K562 (cell line): ENCODE measurements around the gene NELFE. TPM values are rescaled to one million over a fixed set of nuclear protein-coding genes. Genes with fewer than 3 reads are reported as not detected.

ENCODE experiments used
- CREBBP ChIP-seq: IDR thresholded peaks from one replicate; pipeline ENCODE4 v1.6.1; 2012; ENCODE audit warnings: low read depth, mild to moderate bottlenecking, control low read depth, inconsistent platforms, low read length
- DMBX1 ChIP-seq: fragments of 250-450 bp; sonication (Bioruptor Pico); IDR thresholded peaks from 2 replicates; pipeline ENCODE4 v1.8.0; 2022; ENCODE audit warnings: inconsistent platforms, mild to moderate bottlenecking, moderate library complexity, borderline replicate concordance
- EZH2 ChIP-seq: IDR thresholded peaks from 2 replicates; pipeline ENCODE4 v1.6.1; 2012; ENCODE audit warnings: low read depth, mild to moderate bottlenecking, inconsistent platforms, low read length, borderline replicate concordance
- GABPA ChIP-seq: fragments of 200-800 bp; sonication (Bioruptor generic); conservative IDR thresholded peaks from 2 replicates; pipeline ENCODE4 v1.6.1; 2016; ENCODE audit warnings: low read depth, missing genetic modification characterization, missing compliant biosample characterization
- HDAC2 ChIP-seq: fragments of 450-650 bp; IDR thresholded peaks from 2 replicates; pipeline ENCODE4 v1.6.1; 2016; ENCODE audit warnings: mild to moderate bottlenecking
- HEY1 ChIP-seq: fragments of 250-450 bp; sonication (Bioruptor Pico); IDR thresholded peaks from 2 replicates; pipeline ENCODE4 v1.5.0; 2020; ENCODE audit warnings: mild to moderate bottlenecking, moderate library complexity, borderline replicate concordance
- MAZ ChIP-seq, 2 experiments: fragments of 450-650 bp in 1 of 2; sonication (generic) in 1 of 2; formaldehyde crosslinking; IDR thresholded peaks in 1 of 2; conservative IDR thresholded peaks in 1 of 2; 2 replicates each; pipeline versions ENCODE4 v1.4.0 to v1.5.0; 2020; ENCODE audit warnings: mild to moderate bottlenecking in 1 of 2, missing genetic modification reagents in 1 of 2
- MEIS2 ChIP-seq: fragments of 450-650 bp; IDR thresholded peaks from 2 replicates; pipeline ENCODE4 v1.6.1; 2014; ENCODE audit warnings: mild to moderate bottlenecking; ENCODE audit not compliant: partially characterized antibody
- NR3C1 ChIP-seq: sonication (generic); formaldehyde crosslinking; IDR thresholded peaks from 2 replicates; pipeline ENCODE4 v1.8.1; 2022; ENCODE audit warnings: missing genetic modification reagents
- POLR2B ChIP-seq: fragments of 450-650 bp; IDR thresholded peaks from 2 replicates; pipeline ENCODE4 v1.6.1; 2018; ENCODE audit warnings: low read depth; ENCODE audit not compliant: partially characterized antibody
- POLR2H ChIP-seq: IDR thresholded peaks from 2 replicates; pipeline ENCODE4 v1.6.1; 2016; ENCODE audit warnings: missing genetic modification characterization, low read depth, mild to moderate bottlenecking, control low read depth, missing compliant biosample characterization, moderate library complexity
- RBFOX2 ChIP-seq: fragments of 200-400 bp; formaldehyde crosslinking; IDR thresholded peaks from 2 replicates; pipeline ENCODE4 v1.6.1; 2017; ENCODE audit warnings: low read depth, mild to moderate bottlenecking, low read length, moderate library complexity
- TEAD2 ChIP-seq: fragments of 450-650 bp; IDR thresholded peaks from 2 replicates; pipeline ENCODE4 v1.6.1; 2016; ENCODE audit warnings: missing genetic modification characterization, control low read depth, missing compliant biosample characterization
- ZBTB7A ChIP-seq: IDR thresholded peaks from 2 replicates; pipeline ENCODE4 v1.6.1; 2011; ENCODE audit warnings: low read depth, mild to moderate bottlenecking, low read length, moderate library complexity, borderline replicate concordance; ENCODE audit not compliant: control insufficient read depth
- ZNF232 ChIP-seq: sonication (generic); formaldehyde crosslinking; IDR thresholded peaks from 2 replicates; pipeline ENCODE4 v1.8.0; 2022; ENCODE audit warnings: mild to moderate bottlenecking, missing genetic modification reagents
- polyA plus RNA-seq, 8 experiments: library from polyadenylated mRNA; depleted of rRNA in 4 of 8; stranded (reverse) in 5 of 8; unstranded in 3 of 8; fragments of >200 nt; fragmentation: Nextera tagmentation in 2 of 8; fragmentation: Illumina TruSeq in 1 of 8; extraction: Ambion mirVana in 2 of 8; extraction: Trizol in 1 of 8; gene quantifications; 2 replicates each; pipeline versions ENCODE4 v1.2.1 to v1.2.3, GENCODE V29; 2011 to 2014; ENCODE audit warnings: inconsistent platforms in 1 of 8, missing spikeins in 1 of 8
- total RNA-seq, 7 experiments: library from RNA; depleted of rRNA in 6 of 7; stranded (reverse); fragments of >200 nt in 6 of 7; fragmentation: Illumina TruSeq in 2 of 7; extraction: Trizol in 2 of 7; gene quantifications; 2 replicates each; pipeline versions ENCODE4 v1.2.1 to v1.2.3, GENCODE V29; 2011 to 2021; ENCODE audit warnings: low replicate concordance in 1 of 7
- TF ChIP-seq, protein P1 (sequence below): fragments of 450-650 bp; IDR thresholded peaks from 2 replicates; pipeline ENCODE4 v1.6.1; 2017; ENCODE audit warnings: antibody characterized with exemption, mild to moderate bottlenecking
- TF ChIP-seq, protein P2 (sequence below), 2 experiments: fragments of 450-650 bp; conservative IDR thresholded peaks; 2 replicates each; pipeline ENCODE4 v1.6.1; 2017; ENCODE audit warnings: mild to moderate bottlenecking in 2 of 2, moderate library complexity in 2 of 2
- TF ChIP-seq, protein P3 (sequence below): fragments of 250-450 bp; sonication (Bioruptor Pico); IDR thresholded peaks from 2 replicates; pipeline ENCODE4 v1.4.0; 2020; ENCODE audit warnings: mild to moderate bottlenecking, moderate library complexity, borderline replicate concordance

Gene NELFE
- total and polyA plus RNA-seq, 9 of the 15 experiments (the other 6 are each of a cell fraction or from before 2014, with no cell fraction given): 15.2 to 157 (median 91.5) TPM

GRCh38 chr6:31969712-31970603 is 11.2 kb upstream of the NELFE start (continued):
- TF ChIP-seq, protein P1, sequence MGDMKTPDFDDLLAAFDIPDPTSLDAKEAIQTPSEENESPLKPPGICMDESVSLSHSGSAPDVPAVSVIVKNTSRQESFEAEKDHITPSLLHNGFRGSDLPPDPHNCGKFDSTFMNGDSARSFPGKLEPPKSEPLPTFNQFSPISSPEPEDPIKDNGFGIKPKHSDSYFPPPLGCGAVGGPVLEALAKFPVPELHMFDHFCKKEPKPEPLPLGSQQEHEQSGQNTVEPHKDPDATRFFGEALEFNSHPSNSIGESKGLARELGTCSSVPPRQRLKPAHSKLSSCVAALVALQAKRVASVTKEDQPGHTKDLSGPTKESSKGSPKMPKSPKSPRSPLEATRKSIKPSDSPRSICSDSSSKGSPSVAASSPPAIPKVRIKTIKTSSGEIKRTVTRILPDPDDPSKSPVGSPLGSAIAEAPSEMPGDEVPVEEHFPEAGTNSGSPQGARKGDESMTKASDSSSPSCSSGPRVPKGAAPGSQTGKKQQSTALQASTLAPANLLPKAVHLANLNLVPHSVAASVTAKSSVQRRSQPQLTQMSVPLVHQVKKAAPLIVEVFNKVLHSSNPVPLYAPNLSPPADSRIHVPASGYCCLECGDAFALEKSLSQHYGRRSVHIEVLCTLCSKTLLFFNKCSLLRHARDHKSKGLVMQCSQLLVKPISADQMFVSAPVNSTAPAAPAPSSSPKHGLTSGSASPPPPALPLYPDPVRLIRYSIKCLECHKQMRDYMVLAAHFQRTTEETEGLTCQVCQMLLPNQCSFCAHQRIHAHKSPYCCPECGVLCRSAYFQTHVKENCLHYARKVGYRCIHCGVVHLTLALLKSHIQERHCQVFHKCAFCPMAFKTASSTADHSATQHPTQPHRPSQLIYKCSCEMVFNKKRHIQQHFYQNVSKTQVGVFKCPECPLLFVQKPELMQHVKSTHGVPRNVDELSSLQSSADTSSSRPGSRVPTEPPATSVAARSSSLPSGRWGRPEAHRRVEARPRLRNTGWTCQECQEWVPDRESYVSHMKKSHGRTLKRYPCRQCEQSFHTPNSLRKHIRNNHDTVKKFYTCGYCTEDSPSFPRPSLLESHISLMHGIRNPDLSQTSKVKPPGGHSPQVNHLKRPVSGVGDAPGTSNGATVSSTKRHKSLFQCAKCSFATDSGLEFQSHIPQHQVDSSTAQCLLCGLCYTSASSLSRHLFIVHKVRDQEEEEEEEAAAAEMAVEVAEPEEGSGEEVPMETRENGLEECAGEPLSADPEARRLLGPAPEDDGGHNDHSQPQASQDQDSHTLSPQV: peak; percentile 90
- peak; percentile 28 for TF ChIP-seq POLR2B
- TF ChIP-seq CREBBP: no peak
- TF ChIP-seq NR3C1 (CRISPR knock-in tag): no peak
- peak; percentile 80; the same call in 1 of the 2 replicates for TF ChIP-seq ZBTB7A
- TF ChIP-seq RBFOX2: peak; percentile 23; the same call in 1 of the 2 replicates
- TF ChIP-seq ZNF232 (CRISPR knock-in tag): no peak
- no peak for TF ChIP-seq TEAD2 (tag)
- TF ChIP-seq POLR2H (tag): no peak
- no peak for TF ChIP-seq GABPA
- peak; percentile 84 for TF ChIP-seq HDAC2
- peak; percentile 63 for TF ChIP-seq MEIS2
- TF ChIP-seq, protein P2, sequence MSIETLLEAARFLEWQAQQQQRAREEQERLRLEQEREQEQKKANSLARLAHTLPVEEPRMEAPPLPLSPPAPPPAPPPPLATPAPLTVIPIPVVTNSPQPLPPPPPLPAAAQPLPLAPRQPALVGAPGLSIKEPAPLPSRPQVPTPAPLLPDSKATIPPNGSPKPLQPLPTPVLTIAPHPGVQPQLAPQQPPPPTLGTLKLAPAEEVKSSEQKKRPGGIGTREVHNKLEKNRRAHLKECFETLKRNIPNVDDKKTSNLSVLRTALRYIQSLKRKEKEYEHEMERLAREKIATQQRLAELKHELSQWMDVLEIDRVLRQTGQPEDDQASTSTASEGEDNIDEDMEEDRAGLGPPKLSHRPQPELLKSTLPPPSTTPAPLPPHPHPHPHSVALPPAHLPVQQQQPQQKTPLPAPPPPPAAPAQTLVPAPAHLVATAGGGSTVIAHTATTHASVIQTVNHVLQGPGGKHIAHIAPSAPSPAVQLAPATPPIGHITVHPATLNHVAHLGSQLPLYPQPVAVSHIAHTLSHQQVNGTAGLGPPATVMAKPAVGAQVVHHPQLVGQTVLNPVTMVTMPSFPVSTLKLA (conservative IDR thresholded peaks at IDR 0.05): peak in 1 of 2 experiments; percentile 52; a peak in 2 of 4 replicates
- TF ChIP-seq HEY1: no peak
- TF ChIP-seq EZH2: no peak
- TF ChIP-seq, protein P3, sequence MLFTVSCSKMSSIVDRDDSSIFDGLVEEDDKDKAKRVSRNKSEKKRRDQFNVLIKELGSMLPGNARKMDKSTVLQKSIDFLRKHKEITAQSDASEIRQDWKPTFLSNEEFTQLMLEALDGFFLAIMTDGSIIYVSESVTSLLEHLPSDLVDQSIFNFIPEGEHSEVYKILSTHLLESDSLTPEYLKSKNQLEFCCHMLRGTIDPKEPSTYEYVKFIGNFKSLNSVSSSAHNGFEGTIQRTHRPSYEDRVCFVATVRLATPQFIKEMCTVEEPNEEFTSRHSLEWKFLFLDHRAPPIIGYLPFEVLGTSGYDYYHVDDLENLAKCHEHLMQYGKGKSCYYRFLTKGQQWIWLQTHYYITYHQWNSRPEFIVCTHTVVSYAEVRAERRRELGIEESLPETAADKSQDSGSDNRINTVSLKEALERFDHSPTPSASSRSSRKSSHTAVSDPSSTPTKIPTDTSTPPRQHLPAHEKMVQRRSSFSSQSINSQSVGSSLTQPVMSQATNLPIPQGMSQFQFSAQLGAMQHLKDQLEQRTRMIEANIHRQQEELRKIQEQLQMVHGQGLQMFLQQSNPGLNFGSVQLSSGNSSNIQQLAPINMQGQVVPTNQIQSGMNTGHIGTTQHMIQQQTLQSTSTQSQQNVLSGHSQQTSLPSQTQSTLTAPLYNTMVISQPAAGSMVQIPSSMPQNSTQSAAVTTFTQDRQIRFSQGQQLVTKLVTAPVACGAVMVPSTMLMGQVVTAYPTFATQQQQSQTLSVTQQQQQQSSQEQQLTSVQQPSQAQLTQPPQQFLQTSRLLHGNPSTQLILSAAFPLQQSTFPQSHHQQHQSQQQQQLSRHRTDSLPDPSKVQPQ (CRISPR knock-in tag): no peak
- peak in 1 of 2 experiments; percentile 53; a peak in 1 of 4 replicates for TF ChIP-seq MAZ (CRISPR knock-in tag; conservative IDR thresholded peaks at IDR 0.05 in 1 of 2, IDR thresholded peaks at IDR 0.05 in 1 of 2)
- TF ChIP-seq DMBX1 (CRISPR knock-in tag): no peak
